ENCODE measurements around the gene CST3.

DNA sequence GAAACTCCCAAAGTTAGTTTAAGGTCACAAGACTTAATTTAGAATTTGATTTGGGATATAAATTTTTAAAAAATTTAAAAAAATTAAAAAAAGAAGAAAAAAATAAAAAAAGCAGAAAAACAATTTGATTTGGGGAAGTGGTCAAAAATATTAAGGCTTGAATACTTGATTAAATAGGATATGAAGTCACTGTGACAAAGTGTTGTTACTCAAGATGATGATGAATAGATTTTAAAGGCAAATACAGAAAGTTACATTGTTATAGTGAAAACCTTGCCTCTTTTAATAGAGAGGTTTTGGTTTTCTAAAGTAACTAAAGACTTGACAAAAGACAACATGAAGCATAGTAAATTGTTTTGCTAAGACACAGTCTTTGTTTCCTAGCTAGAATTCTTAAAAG, 39.3 kb downstream of the CST3 start:
- TF ChIP-seq, protein P1, sequence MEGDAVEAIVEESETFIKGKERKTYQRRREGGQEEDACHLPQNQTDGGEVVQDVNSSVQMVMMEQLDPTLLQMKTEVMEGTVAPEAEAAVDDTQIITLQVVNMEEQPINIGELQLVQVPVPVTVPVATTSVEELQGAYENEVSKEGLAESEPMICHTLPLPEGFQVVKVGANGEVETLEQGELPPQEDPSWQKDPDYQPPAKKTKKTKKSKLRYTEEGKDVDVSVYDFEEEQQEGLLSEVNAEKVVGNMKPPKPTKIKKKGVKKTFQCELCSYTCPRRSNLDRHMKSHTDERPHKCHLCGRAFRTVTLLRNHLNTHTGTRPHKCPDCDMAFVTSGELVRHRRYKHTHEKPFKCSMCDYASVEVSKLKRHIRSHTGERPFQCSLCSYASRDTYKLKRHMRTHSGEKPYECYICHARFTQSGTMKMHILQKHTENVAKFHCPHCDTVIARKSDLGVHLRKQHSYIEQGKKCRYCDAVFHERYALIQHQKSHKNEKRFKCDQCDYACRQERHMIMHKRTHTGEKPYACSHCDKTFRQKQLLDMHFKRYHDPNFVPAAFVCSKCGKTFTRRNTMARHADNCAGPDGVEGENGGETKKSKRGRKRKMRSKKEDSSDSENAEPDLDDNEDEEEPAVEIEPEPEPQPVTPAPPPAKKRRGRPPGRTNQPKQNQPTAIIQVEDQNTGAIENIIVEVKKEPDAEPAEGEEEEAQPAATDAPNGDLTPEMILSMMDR (IDR thresholded peaks at IDR 0.05; ENCODE audit: borderline replicate concordance, extremely low read depth, low read length, poor library complexity, severe bottlenecking), result no peak
- no peak for TF ChIP-seq EZH2 (IDR thresholded peaks at IDR 0.05; ENCODE audit: borderline replicate concordance, low read depth, low read length, severe bottlenecking)

Measured in DND-41 (cell line).